CD4-positive, alpha-beta T cell treated with Interleukin-6 for 4 hours (primary cell): ENCODE measurements around the gene GTPBP4.
A peak's percentile ranks its signal among the peaks of the same experiment; 100 is the strongest.
"Not testable (repeated sequence)": the region's sequence is repeated elsewhere in the genome, so short reads cannot be mapped to it uniquely, and the experiment has no call there.

Experiments used
- DNase-seq: peaks from one replicate; pipeline ENCODE4 v3.0.0-alpha.2; 2020; ENCODE audit warnings: mixed read lengths

Gene GTPBP4

DNA sequence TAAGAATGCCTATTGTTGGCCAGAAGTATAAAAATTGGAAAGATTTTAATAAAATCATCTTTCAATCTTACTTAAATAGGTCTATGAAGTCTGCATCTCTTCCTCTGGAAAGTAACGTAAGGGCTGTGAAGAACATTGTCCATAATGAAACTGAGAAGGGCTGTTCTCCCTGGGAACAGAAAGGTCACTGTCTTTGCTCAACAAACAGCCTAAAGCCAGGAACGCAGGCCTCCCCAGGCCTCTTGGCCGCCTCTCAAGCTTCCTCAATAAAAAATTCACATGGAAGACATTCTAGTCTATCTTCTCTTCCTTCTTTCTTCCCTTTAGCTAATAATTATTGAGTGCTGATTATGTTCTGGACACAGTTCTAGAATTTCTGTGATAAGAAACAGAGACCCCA is 46.5 kb downstream of the GTPBP4 start:
- no peak for DNase-seq

DNA sequence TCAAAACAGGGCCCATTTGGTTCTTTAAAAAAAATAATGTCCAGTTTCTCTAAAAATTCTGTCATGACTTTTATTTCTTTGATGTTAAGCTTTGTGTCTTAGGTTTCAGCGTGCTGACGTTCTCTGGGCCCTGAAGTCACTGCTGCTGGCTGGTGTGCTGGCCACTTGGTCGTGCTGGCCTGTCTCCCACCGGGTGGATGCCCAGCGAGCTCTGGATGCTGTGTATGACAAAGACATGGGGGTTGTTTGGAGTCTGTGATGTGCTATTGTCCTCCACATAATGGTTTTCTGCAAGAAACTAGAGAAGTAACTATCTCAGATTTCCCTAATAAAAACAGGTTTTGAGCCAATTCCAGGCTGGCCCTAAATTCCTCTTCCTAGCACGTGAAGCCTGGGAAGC is 47.0 kb downstream of the GTPBP4 start:
- no peak for DNase-seq

DNA sequence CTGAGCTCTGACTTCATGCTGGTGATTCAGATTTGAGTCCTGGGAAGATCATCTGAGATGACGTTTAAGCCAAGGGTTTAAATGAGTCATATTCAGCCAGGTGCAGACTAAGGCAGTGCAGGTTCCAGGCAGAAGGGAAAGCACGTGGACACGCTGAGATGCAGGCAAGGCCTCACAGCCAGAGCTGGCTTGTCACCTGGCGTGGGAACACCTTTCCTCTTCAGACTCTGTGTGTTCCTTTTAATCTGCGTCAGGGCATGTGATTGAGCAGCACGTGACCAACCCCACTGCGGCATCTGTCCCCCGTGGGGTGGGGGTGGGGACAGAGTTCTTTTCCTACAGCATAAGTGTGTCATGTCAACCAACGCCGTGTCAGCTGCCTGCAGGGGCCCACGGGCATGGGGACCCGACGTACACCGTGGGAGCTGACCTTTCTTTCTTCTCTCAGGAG is 48.1 kb downstream of the GTPBP4 start:
- peak; percentile 6 for DNase-seq

DNA sequence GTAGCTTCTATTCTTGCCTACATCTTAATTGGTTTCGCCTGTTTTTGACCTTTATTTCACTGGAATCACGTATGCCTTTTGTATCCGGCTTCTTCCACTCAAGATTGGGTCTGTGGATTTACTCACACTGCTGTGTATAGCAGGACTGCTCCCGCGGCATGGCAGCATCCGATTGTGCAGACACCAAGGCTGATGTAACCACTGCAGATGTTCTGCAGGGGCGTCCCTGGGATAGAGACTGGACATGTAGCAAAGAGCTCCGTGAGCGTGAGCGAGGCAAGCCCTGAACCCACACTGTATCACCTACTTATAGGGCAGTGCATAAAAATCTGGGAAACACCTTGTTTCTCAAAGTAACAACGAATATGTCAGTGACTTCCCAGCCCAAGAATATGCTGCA is 48.9 kb downstream of the GTPBP4 start:
- DNase-seq: no peak

DNA sequence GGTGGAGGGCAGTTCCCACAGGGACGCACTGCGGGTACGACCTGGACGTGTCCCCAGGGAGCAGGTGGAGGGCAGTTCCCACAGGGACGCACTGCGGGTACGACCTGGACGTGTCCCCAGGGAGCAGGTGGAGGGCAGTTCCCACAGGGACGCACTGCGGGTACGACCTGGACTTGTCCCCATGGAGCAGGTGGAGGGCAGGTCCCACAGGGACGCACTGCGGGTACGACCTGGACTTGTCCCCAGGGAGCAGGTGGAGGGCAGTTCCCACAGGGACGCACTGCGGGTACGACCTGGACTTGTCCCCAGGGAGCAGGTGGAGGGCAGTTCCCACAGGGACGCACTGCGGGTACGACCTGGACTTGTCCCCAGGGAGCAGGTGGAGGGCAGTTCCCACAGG is 50.5 kb downstream of the GTPBP4 start:
- DNase-seq: not testable (repeated sequence)

DNA sequence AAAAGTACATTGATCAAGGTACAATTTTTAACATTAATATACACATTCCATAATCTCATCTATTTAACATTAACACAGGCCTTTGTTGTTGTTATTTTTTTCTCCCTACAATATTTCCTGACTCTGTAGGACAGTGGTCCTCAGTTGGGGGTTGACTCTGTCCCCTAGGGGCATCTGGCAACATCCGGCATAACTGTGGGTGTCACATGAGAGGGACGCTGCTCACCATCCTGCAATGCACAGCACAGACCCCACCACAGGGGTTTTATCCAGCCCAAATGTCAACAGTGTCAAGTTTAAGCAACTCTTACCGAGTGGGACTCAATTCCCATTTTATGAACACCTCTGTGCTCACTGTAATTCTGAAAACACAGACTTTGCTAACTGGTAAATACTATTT is 51.9 kb downstream of the GTPBP4 start:
- no peak for DNase-seq

DNA sequence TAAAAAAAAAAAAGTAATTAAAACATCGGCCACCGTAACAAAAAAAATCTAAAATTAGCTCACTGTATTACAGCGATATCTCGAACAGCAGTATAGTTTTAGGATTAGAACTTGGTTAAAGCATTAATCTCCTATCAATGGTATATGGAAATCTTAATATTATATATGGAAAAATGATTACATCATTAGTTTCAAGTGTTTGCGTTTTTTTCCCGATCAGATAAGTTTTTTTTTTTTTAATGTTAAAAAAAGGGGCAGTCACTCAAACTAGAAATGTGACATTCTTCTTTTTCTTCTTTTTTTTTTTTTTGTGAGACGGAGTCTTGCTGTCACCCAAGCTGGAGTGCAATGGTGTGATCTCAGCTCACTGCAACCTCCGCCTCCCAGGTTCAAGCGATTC is 53.3 kb downstream of the GTPBP4 start:
- no peak for DNase-seq

DNA sequence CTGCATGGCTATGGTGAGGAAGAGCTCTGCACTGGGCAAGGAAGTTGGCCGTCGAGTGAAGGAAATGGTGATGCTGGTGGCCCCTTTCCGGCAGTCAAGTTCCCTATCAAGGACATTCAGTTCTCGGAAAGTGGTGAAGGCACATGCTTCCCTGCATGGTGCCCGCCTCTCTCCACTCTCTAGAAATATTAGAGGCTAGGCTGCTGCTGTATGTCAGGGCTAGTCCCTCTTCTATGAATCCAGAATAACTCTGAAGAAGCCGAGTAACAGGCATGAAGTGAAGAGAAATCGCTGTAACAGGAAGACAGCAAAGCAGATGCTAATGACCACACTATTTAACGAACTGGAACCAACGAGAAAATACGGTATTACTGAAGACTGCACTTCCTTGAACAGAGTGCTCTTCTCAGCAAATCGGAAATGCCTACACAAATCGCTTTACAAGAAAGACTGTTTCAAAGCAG is 55.3 kb downstream of the GTPBP4 start:
- DNase-seq: peak; percentile 17

DNA sequence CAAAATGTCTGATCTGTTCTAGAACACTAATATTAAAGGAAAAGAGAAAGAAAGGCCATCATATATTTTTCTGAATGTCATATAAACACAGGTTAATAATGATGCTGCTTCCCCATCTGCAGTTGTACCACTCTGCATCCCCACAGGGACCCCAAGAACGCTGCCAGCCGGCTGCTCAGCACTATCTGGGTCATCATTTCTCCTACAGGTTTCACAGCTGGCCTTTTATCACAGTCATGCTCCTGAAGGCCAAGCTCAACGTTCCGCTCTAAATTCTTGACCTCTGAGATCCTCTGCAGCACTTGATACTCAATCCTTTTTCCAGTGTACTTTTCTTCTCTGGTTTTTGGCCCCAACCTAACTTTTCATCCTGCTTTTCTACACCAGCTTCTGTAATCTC is 55.9 kb downstream of the GTPBP4 start:
- no peak for DNase-seq

DNA sequence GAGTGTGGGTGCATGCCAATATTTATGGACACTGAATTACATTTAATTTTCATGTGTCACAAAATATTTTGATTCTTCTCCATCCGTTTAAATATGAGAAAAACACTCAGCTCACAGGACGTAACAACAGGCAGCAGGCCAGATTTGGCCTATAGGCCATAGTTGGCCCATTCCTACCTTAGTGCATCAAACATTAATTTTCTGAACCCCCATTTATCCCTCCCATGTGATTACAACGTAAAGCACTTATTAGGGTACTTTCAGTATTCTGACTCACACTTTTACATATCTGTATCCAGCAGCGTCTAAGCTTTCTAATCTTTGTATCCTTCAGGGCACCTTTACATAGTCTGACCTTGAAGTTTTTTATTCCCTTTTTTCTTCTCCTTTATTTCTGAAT is 56.7 kb downstream of the GTPBP4 start:
- DNase-seq: no peak

DNA sequence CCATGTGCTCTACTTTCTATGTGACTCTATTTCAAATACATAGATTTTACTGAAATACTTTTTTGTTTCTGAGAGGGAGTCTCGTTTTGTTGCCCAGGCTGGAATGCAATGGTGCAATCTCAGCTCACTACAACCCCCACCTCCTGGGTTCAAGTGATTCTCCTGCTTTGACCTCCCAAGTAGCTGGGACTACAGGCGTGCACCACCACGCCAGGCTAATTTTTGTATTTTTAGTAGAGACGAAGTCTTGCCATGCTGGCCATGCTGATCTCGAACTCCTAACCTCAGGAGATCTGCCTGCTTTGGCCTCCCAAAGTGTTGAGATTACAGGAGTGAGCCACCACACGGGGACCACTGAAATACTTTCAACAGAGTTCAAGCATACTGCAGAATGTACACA is 57.2 kb downstream of the GTPBP4 start:
- DNase-seq: no peak

DNA sequence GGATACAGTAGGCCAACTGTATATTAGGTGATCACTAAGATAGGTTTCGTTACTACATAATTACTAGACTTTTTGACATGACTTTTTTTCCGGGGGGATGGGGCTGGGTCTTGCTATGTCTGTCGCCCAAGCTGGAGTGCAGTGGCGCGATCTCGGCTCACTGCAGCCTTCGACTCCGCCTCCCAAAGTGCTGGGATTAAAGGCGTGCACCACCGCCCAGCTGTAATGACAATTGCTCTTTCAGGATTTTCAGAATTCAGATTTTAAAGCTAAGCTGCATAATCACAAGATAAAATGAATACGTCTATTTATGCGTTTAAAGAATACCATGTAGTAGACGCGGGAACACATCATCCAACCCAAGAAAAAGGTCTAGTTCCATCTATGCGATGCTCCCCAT is 59.7 kb downstream of the GTPBP4 start:
- peak; percentile 15 for DNase-seq

DNA sequence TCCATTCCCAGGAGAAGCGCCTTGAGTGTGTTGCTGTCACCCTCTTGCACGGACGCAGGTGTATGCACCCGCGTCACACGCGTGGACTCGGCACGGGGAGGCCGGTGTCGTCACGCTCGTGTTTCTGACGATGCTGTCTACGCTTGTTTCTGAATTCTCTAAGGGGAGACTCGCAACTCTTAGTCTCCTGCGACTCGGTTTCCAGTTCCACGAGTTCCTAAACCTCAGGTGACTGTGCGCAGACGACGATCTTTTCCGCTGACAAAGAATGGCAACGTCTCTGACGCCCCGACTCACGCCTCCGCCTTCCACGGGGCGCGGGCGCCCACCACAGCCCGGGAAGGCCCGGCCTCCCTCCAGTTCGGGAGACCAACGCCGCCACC is 60.1 kb downstream of the GTPBP4 start:
- peak; percentile 60 for DNase-seq

DNA sequence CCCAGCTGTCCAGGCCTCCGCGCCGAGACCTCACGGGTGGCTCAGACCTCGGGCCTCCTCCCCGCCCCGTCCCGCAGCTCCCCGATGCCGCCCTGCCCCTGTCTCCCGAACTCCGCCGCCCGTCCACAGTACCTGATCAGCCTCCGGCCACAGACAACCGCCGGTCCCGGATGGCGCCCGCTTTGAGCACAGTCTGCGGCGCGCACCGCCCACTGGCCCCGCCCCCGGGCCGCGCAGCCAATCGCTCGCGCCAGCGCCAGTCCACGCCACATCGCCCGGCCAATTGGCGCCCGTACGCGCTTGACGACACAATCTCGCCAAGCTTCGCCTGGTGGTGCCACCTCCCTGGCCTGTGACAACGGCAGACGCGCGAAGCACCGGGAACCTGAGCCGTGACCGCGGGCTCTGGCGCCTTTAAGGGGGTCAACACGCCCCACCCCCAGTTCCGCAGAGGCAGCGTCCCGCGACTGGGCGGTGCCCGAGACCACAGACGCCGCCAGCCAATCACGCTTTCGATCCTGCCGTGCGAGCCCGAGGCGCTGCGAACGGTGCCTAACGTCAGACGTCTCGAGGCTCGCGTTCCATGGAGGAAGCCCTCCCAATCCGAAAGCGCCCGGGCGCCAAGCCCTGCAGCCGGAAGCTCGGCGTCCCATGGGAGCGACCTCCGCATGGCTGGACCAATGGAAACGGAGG is 60.6 kb downstream of the GTPBP4 start, which contains the start of gene IDI1:
TSS of gene IDI1 (minus strand) at position 388 of the 693 bp plus-strand sequence. CDS start at position 272, 116 bp downstream.
- peak; percentile 95 for DNase-seq

DNA sequence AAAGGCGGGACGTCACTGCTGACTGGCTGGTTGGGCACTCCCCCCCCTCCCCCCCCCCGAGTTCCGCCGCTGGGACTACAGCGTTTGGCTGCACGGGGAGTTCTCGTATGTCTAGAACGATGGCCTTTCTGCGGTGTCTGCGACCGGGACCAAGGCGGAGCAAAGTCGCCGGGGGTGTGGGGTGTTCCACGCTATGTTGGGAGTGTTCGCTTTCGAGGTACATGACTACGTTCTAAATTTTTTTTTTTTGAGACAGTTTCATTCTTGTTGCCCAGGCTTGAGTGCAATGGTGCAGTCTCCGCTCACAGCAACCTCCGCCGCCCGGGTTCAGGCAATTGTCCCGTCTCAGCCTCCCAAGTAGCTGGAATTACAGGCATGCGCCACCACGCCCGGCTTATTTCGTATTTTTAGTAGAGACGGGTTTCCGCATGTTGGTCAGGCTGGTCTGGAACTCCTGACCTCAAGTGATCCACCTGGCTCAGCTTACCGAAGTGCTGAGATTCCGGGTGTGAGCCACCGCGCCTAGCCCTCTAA is 61.3 kb downstream of the GTPBP4 start:
- no peak for DNase-seq

DNA sequence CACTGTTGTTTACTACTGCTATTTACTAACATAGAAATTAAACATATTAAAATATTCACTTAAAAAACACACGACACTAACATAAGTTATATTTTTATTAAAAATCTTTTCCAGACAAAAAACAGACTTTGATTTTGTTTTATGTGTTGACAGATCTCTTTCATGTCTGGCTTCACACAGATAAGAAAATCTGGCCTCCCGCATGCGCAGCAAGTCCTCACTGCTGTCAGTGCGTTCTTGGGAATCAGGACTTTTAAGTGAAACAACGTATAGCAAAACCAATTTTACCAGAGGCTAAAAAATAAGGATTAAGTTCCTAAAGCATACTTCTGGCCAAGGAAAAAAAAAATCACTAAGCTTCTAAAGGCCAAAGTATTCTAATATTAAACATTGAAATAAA is 61.9 kb downstream of the GTPBP4 start:
- DNase-seq: peak; percentile 20

DNA sequence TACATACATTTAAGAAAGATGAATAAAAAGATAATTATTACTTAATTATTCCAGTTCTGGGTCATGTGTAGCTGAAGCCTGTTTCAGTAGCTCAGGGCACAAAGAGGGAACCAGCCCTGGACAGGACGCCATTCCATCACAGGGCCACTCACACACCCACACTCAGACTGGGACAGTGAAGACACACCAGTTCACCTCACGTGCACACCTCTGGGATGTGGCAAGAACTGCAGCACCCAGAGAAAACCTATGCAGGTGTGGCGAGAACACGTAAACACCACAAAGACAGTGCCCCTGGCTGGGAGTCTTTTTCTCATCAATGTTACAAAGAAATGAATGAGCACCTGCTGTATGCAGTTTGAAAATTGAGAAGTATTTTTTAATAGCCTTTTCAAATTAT is 62.3 kb downstream of the GTPBP4 start:
- peak; percentile 39 for DNase-seq

DNA sequence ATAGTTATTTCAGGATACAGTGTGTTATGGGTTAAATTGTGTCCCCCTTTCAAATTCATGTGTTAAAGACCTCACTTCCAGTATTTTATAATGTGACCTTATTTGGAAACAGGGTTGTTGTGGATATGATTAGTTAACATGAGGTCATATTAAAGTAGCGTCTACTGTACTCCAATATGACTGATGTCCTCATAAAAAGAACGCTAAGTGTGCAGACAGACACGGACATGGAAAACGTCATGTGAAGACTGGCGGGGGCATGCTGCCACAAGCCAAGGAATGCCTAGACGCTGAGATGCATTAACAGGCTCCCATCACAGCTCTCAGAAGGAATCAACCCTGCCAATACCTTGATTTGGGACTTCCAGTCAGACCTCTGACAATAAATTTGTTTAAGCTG is 66.5 kb downstream of the GTPBP4 start:
- no peak for DNase-seq

DNA sequence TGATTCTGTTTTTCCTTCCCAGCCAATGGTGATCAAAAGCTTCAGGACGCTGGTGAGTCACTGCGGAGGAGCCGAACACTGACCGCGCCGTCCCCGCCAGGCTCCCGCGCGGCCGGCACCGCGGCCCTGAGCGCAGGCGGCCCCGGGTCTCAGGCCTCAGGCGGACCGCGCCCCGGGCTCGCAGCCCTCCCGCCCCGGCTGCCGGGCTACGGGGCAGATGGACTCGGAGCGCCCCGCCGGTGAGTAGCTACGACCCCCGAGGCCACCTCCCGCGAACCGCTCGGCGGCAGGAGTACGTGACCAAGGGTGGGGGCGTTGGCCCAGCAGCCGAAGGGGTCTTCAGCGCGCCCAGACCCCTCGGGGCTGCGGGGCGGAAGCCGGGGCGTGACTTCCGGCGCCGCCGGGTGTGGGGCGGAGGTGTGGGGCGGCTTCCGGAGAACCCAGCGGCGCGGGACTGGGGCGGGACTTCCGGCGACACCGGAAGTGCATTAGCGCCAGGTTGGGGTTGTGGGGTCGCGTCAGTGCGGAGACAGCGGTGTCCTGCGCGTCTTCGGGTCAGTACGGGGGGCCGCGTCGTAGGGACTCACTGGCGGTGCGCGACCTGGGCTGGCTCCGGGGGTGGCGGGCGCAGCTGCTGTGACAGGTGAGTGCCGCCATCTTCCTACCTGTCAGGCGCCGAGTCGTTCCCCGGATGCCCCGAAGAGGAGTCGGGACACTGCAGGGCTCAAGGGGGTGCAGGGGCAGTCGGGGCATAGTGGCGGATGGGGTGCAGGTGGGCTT is 68.3 kb downstream of the GTPBP4 start, which contains the start of gene WDR37:
TSS of gene WDR37 (plus strand) at position 60 of the 780 bp plus-strand sequence. CDS start 15,771 bp downstream, outside the sequence.
- DNase-seq: peak; percentile 91

DNA sequence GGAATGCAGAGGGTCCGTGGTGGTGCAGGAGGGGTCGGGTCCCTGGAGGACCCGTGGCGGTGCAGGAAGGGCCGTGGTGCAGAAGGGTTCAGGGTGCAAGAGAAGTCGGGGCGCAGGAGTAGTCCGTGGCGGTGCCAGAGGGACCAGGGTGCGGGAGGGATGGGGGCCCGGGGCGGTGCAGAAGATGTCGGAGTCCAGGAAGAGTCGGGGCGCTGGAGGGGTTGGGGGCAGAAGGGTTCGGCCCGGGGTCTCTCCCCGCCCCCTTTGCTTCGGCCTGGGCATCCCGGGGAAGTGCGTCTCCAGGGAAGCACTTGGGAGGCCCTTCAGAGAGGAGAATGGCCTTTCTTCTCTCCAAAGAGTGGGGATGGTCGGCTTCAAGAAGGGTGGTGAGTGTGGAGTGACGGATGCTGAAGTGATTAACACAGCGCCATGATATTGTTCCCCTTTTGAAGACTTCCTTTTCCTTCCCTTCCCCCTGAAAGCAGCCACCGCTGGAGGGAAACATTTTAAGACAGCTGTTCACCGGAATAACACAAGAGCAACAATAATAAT is 68.9 kb downstream of the GTPBP4 start:
- DNase-seq: no peak

DNA sequence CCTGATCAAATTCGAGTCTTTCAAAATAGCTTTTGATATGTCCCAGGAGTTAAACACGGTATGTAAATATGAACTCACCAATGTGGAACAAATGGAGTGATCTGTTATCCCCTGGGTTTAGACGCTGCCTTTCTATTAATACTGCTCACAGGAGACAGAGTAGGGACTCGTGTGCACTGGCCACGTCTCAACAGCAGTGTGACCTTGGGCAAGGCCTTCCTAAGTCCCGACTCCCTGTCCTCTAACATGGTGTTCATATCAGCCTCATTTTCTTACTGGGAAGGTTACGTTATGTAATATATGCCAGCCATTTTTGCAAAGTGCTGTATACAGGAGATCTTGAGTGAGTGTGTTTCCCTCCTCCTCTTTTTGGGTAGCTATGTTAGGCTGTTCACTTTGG is 69.8 kb downstream of the GTPBP4 start:
- no peak for DNase-seq

DNA sequence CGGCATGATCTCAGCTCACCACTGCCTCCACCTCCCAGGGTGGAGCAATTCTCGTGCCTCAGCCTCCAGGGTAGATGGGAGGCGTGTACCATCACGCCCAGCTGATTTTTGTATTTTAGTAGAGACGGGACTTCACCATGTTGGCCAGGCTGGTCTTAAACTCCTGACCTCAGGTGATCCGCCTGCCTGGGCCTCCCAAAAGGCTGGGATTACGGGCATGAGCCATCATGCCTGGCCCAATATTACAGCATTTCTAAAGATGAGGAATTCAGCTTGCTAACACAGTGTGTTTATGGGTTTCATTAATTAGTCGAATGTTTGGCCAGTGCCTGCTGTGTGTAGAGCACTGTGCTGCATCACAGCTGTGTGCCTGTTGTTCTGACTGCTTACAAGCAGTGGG is 71.7 kb downstream of the GTPBP4 start:
- DNase-seq: no peak

DNA sequence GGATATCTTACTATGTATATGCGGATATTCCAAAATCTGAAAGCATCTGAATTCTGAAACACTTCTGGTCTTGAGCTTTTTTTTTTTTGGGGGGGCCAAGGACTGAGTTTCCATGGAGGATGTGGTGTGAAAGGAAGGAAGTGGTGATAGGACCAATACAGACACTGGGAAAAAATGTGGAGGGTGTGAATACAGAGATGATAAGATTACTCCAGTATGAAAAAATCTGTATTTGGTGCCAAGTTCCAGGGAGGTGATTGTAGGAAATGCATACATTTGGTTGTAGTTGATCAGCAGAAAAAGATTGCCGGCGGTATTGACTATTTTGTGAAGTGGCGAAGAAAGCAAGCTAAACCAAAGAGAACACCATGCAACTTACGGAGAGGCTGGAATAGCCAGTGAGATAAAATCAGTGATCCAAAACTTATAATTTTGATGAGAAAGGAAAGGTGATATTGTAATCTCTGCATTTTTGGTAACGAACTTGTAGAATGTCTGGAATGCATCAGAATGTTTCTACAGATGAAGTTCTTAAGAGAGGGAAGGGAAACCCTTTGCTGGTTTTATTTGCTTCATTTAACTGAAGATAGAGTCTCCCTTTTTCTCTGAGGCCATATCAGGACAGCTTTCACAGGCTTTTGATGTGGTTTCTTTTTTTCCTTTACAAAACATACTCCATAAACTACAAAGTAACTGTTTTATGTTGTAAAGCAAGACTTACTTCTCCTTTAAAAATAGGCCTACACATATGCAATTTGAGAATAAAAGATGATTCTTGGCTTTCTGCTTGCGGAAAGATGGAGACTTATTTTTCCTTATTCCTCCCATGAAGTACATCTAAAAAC is 73.9 kb downstream of the GTPBP4 start:
- no peak for DNase-seq
